Gastroesophageal sphincter (tissue), 4 donors: Measurements from ENCODE around the gene PDE6D. TPM values are rescaled to one million over a fixed set of nuclear protein-coding genes. Genes with fewer than 3 reads are reported as not detected.
"Not testable (repeated sequence)": the region's sequence is repeated elsewhere in the genome, so short reads cannot be mapped to it uniquely, and the experiment has no call there.

ENCODE experiments used
- ATAC-seq: fragments of 150-250 bp; one replicate; pipeline ENCODE4 v1.9.1; 2016; ENCODE audit warnings: mild to moderate bottlenecking, moderate library complexity
- H3K27ac ChIP-seq, 4 donors: fragments of 200-600 bp; sonication (generic) in 3 of 4; 1 replicate in 3 of 4; 2 replicates in 1 of 4; pipeline ENCODE4 v1.5.1; 2016 to 2019
- H3K27me3 ChIP-seq: fragments of 200-600 bp; sonication (generic); one replicate; pipeline ENCODE4 v1.5.1; 2019
- H3K36me3 ChIP-seq, 2 donors: fragments of 200-600 bp; sonication (generic); one replicate each; pipeline ENCODE4 v1.5.1; 2019; ENCODE audit warnings: control low read depth in 1 of 2
- H3K4me1 ChIP-seq, 3 donors: fragments of 200-600 bp; sonication (generic); 1 replicate in 2 of 3; 2 replicates in 1 of 3; pipeline ENCODE4 v1.5.1; 2016 to 2019; ENCODE audit warnings: control low read depth in 2 of 3
- H3K4me3 ChIP-seq, 2 donors: fragments of 200-600 bp; sonication (generic); one replicate each; pipeline ENCODE4 v1.5.1; 2019; ENCODE audit warnings: mild to moderate bottlenecking in 1 of 2, moderate library complexity in 1 of 2
- H3K9me3 ChIP-seq, 3 donors: fragments of 200-600 bp; sonication (generic); one replicate each; pipeline ENCODE4 v1.5.1; 2017 to 2019; ENCODE audit warnings: control low read depth in 2 of 3
- EP300 ChIP-seq: sonication (generic); formaldehyde crosslinking; IDR thresholded peaks from one replicate; pipeline ENCODE4 v1.6.1; 2017; ENCODE audit warnings: antibody characterized with exemption, mild to moderate bottlenecking
- POLR2A ChIP-seq, 2 donors: fragments of 450-650 bp; IDR thresholded peaks; one replicate each; pipeline ENCODE4 v1.6.1; 2017; ENCODE audit warnings: antibody characterized with exemption in 2 of 2, mild to moderate bottlenecking in 2 of 2, moderate library complexity in 1 of 2
- POLR2AphosphoS5 ChIP-seq: sonication (generic); formaldehyde crosslinking; IDR thresholded peaks from one replicate; pipeline ENCODE4 v1.6.1; 2017; ENCODE audit warnings: antibody characterized with exemption
- WGBS, 2 donors: methylation state at CpG; one replicate each; pipeline ENCODE4 v1.1.5; 2018; ENCODE audit warnings: low coverage in 1 of 2; 5-methylcytosine and 5-hydroxymethylcytosine counted together
- total RNA-seq, 4 donors: library from RNA; depleted of rRNA; stranded (reverse); fragments of >200 nt; gene quantifications; one replicate each; pipeline ENCODE4 v1.1.0, GENCODE V29; 2016
- TF ChIP-seq, protein P1 (sequence below), 4 experiments: fragments of 200-600 bp in 2 of 4; fragments of 450-650 bp in 2 of 4; sonication (generic) in 1 of 4; IDR thresholded peaks; one replicate each; pipeline ENCODE4 v1.5.1; 2017 to 2019; ENCODE audit warnings: antibody characterized with exemption in 4 of 4, mild to moderate bottlenecking in 2 of 4, moderate library complexity in 2 of 4

PDE6D gene
- total RNA-seq, 4 donors from 2014 or later = 24.3 to 33.7 (median 28.7) TPM

DNA sequence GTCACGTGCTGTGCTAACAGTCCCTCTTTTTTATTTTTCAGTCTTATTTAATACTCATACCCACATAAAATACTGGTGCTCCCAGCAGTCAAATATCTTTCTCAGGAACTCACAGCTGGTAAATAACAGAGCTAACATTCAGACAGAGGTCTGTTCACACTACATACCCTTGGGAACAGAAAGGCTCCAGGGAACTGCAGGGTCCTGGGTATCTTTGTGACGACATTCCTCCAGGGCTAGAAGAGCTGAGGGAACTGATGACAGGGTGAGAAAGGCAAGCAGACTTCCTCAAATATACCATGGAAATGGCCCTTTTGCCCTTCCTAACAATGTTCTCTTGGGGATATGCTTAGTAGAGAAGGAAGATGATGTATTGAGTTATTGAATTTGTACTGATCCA, 19.3 kb downstream of the PDE6D start:
- H3K27ac ChIP-seq = no peak overlapping the region
- H3K4me3 ChIP-seq = no peak overlapping the region
- no peaks in the 10 kb centered on the region for H3K4me1 ChIP-seq
- H3K9me3 ChIP-seq = no peaks in the 10 kb centered on the region
- H3K36me3 ChIP-seq = no peaks in the 10 kb centered on the region
- no peaks in the 10 kb centered on the region for H3K27me3 ChIP-seq
- TF ChIP-seq EP300 (no peak), POLR2A (IDR thresholded peaks at IDR 0.05) (no peak), POLR2AphosphoS5 (no peak)
- TF ChIP-seq, protein P1, sequence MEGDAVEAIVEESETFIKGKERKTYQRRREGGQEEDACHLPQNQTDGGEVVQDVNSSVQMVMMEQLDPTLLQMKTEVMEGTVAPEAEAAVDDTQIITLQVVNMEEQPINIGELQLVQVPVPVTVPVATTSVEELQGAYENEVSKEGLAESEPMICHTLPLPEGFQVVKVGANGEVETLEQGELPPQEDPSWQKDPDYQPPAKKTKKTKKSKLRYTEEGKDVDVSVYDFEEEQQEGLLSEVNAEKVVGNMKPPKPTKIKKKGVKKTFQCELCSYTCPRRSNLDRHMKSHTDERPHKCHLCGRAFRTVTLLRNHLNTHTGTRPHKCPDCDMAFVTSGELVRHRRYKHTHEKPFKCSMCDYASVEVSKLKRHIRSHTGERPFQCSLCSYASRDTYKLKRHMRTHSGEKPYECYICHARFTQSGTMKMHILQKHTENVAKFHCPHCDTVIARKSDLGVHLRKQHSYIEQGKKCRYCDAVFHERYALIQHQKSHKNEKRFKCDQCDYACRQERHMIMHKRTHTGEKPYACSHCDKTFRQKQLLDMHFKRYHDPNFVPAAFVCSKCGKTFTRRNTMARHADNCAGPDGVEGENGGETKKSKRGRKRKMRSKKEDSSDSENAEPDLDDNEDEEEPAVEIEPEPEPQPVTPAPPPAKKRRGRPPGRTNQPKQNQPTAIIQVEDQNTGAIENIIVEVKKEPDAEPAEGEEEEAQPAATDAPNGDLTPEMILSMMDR (IDR thresholded peaks at IDR 0.05) = no peak
- no peak for ATAC-seq
- 71 to 100% methylated on average over 1 to 2 of the region's 2 CpGs for WGBS, 2 donors

- no peaks in the 10 kb centered on the region for H3K36me3 ChIP-seq
- H3K27me3 ChIP-seq = no peaks in the 10 kb centered on the region
- H3K4me3 ChIP-seq = no peak overlapping the region
- H3K4me1 ChIP-seq = no peaks in the 10 kb centered on the region
- no peak for ATAC-seq
- no peaks in the 10 kb centered on the region for H3K9me3 ChIP-seq
- TF ChIP-seq EP300 = no peak
- TF ChIP-seq, protein P1 (IDR thresholded peaks at IDR 0.05) = no peak
- no peak for TF ChIP-seq POLR2AphosphoS5
- no peak for TF ChIP-seq POLR2A (IDR thresholded peaks at IDR 0.05)
- WGBS, 2 donors = 80 to 90% methylated on average over 2 of the region's 2 CpGs
- H3K27ac ChIP-seq = no peak overlapping the region
Observed at GRCh38 chr2:231752061-231752460, 29.0 kb downstream of the PDE6D start.

DNA sequence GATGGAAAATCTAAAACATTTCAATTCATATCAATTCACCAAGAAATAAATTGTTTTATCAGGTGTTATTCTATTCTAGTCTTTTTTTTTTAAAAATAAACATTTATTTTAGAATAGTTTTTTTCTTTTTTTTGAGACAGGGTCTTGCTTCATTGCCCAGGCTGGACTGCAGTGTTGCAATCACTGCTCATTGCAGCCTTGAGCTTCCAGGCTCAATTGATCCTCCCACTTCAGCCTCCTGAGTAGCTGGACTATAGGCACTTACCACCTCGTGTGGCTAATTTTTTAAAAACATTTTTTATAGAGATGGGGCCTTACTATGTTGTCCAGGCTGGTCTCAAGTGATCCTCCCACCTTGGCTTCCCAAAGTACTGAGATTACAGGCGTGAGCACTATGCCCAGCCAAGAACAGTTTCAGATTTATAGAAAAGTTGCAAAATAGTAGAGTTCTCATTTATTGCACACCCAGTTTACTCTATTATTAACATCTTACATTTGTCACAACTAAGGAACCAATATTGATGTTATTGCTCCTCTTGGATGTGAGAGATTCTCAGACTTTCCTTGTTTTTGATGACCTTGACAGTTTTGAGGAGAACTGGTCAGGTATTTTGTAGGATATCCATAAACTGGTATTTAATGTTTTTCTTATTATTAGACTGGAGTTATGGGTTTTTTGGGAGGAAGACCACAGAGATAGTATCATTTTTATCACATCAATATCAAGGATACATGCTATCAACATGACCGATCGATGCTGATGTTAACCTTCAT, 29.9 kb downstream of the PDE6D start:
- no peak for TF ChIP-seq POLR2AphosphoS5
- no peak for TF ChIP-seq POLR2A (IDR thresholded peaks at IDR 0.05)
- TF ChIP-seq, protein P1 (IDR thresholded peaks at IDR 0.05) = no peak
- no peak for TF ChIP-seq EP300
- H3K4me3 ChIP-seq = no peak overlapping the region
- WGBS, 2 donors = 88 to 94% methylated on average over 2 to 4 of the region's 4 CpGs

GRCh38 chr2:231749016-231749415, 32.1 kb downstream of the PDE6D start:
- H3K4me1 ChIP-seq, H3K36me3 ChIP-seq: not testable (repeated sequence)

More for the DNA sequence above, 29.9 kb downstream of the PDE6D start:
- Histone ChIP-seq H3K36me3 (no peaks in the 10 kb centered on the region), H3K9me3 (no peaks in the 10 kb centered on the region), H3K27ac (no peak overlapping the region), H3K4me1 (no peaks in the 10 kb centered on the region), H3K27me3 (no peaks in the 10 kb centered on the region)
- no peak for ATAC-seq

GRCh38 chr2:231748153-231748896, 32.8 kb downstream of the PDE6D start:
- H3K27ac ChIP-seq, H3K4me3 ChIP-seq, H3K27me3 ChIP-seq, ATAC-seq, H3K36me3 ChIP-seq, H3K9me3 ChIP-seq, H3K4me1 ChIP-seq: not testable (repeated sequence)
- 80 to 94% methylated on average over 2 to 3 of the region's 6 CpGs for WGBS, 2 donors

More at GRCh38 chr2:231749016-231749415, 32.1 kb downstream of the PDE6D start:
- not testable (repeated sequence) for ATAC-seq, H3K27me3 ChIP-seq, H3K4me3 ChIP-seq, H3K27ac ChIP-seq, H3K9me3 ChIP-seq
- WGBS, 2 donors = 93% methylated on average over 7 of the region's 10 CpGs; no CpG with 5 or more reads in 1 of the 2 donors
